NCI-H748 (cell line): ENCODE results near the gene TMEM245.

Experiments used
- DNase-seq: peaks from one replicate; lab custom pipeline; 2025; ENCODE audit not compliant: unreplicated experiment; lab: John Stamatoyannopoulos, UW

The TMEM245 gene

DNA sequence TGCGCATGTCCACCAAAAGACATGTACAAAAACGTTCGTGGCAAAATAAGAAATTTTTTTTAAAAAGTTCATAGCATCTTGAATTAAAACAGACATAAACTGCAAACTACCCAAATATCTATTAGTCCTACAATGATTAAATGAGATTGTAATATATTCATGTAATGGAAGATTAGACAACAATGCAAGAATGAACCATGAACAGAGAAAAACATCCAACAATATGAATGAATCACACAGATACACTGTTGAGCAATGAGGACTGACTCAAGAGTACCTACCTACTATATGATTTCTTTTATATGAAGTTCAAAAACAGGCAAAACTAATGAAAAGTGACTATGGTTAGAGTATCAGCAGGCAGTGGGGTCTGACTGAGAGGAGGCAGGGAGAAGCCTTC is 88.5 kb downstream of the TMEM245 start:
- DNase-seq = no peak

DNA sequence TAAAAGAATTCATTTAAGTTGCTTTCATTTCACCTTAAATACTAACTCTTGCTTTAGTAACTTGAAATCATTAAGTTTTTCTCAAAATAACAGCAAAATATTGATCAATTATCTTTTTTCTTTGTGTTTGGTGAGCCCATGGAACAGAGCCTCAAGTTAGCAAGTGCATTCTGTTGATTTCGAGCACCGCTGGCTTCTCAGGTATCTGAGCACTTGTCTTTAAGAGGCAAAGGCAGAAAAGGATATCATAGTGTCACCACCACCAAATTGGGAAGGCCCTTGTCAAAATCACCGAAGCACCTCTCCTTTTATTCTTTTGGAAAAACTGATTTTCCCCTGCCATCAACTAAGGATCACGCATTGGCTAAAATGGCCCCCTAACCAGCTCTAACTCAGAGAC is 89.3 kb downstream of the TMEM245 start:
- DNase-seq = no peak

DNA sequence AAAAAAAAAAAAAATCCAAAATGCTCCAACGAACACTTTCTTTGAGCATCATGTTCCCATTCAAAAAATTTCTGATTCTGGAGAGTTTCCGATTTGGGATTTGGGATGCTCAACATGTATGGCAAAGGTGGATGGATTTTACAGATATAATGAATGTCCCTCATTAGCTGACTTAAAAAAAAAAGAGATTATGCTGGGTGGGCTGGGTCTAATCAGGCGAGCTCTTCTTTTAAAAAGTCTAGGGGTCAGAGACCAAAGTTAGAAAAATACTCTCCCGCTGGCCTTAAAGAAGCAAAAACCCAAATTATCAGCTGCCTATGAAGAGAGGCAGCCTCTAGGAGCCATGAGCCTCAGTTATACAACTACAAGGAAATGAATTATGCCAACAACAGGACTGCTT is 91.3 kb downstream of the TMEM245 start:
- DNase-seq = no peak

DNA sequence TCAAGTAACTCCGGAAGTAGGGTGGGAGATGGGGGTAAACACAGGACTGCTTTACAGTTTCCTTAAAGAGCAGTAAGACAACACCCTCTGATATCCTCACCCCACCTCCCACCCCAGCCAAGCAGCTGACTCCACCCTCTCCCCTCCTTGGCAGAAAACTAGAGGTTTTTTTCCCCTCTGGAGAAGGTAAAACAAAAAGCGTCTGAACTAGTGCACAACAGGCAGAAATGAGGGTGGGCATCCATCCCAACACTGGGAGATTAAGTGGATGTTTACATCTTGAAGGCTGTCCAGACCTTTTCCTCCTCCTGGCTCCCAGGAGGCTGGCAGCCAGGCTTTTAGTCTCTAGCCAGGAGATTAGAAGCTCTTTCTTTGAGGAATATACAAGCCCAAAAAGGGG is 92.6 kb downstream of the TMEM245 start:
- no peak for DNase-seq

DNA sequence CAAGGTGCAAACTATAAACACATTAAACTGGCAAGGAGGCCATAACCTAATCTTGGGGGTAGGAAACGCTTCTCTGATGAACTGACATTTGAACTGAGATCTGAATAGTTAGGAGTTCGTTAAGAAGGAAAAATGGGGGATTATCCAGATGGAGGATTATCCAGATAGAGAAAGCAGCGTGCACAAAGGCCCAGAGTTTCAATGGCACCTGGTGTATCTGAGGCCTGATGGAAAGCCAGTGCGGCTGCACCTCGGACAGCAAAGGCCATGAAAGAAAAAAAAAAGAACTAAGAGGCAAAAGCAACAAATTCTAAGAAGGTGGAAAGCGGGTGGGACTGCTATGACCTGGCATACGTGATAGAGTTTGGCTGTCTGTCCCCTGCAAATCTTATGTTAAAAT is 93.4 kb downstream of the TMEM245 start:
- no peak for DNase-seq

DNA sequence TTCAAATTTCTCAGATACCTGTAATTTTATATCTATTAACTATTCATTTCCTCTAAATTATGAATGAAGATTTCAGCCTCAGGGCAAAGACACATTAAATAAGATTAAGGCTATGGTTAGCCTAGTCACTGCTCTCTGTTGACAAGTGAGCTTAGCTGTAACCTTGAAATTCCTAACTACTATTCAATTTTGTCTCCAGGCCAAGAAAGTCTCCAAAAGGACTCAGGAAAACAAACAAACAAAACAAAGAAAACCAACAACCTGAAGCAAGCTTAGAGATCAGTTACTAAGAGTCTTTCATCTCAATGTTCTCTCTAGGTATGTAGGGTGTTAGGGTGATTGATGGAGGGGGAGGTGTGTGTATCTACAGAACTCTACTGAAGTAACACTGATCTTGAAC is 96.9 kb downstream of the TMEM245 start:
- DNase-seq = no peak

DNA sequence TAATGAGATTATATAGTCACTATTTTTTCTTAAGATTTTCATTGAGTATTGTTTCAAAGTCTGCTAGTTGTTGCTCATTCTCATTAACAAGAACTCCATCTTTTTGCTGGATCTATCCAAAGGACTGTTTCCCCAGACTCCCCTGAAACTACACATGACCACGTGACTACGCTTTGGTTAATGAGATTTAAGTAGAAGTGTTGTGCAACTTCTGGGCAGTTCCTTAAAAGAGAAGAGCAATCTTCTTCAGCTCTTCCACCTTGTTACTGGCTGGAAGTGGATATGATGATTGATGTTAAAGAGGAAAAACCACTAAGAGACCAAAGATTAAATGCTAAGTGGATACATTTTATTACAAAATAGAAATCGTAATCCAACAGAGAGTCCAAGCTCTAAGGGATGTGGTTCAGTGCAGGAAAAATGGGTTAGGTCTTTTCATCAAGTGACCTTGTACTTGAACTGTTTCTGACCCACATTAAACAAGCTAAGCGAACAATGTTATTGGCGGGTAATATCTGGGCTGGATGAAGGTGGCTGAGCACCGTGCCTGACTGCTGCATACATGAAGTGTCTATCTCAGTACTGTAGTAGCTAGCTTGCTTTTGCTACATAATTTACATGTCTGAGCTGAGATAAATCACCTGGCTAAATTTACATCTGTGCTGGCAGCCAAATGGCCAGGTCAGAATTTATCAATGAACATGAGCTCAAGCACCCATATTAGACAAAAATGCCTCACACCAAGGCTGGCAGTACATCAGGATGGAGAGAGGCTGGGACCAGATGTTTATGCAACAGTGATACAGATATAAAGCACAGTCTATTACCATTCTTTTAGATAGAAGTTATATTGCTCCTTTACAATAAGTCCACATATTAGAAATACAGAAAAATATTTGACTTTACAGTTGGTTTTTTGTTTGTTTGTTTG is 98.9 kb downstream of the TMEM245 start:
- no peak for DNase-seq

DNA sequence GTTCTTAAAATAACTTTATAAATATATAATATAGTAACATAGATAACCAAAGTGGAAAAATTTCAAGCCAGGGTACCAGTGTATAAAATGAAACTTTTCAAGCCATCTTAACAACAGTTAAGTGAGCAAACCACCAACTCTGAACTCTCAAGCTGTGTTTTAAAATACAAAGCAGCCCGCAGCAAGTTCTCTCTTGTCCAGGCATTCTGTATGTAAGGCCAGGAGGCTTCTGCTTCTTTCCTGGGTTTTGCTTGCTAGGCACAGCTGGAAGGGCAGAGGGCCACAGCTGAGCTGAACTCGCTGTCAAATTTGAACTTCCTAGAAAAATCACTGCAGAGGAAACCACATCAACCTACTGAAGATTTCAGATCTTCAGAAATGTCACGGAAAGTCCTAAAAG is 99.6 kb downstream of the TMEM245 start:
- DNase-seq = no peak

DNA sequence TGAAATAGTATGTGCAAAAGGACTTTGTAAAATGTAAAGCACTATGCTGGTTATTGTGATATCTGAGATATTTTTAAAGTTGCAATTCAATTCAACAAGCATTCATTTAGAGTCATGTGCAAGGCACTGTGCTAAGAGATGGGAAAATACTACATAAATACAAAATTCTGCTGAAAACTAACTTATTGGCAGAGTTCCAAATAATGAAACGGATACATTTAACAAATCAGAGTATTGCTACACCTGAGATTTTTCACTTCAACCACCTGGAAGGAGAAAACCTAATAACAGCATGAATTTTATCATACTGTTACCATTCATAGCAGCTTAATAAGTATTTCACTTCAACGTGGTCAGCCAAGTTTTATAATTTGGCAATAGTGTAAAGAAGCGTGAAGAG is 100.3 kb downstream of the TMEM245 start:
- no peak for DNase-seq

DNA sequence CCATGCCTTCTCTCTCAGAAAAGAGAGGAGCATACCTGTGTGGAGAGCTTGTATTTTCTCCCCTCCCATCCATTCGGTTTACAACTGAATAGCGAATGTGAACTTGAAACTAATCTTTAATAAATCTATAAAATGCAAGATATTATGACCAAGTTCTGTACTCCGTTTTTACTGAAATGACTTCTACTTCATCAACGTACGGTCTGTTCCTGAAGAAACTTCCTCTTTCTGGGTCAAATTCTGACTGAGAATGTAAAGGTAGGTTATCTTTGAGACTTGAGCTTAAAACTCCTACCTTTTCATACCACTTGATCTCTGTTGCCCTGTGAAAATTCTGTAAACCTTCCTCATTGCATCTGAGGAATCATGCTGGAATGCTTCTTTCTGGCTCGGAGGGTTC is 102.3 kb downstream of the TMEM245 start:
- DNase-seq = no peak

DNA sequence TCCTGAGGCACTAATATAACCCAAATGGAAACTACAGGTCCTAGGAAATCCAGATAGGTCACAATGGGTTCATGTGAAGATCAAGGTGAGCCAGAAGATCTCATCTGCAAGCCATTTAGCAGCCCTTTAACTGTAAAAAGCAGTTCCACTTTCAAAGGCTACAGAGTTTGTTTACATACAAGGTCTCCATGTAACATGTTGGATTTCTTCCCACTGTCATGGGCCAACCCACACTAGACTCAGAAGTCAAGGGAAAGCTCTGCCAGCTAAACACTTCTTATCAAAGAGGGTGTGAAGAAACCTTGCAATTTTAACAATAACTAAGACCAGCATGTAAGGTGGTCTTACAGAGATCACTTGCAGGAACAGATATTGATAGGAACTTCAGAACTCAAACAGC is 102.7 kb downstream of the TMEM245 start:
- no peak for DNase-seq

DNA sequence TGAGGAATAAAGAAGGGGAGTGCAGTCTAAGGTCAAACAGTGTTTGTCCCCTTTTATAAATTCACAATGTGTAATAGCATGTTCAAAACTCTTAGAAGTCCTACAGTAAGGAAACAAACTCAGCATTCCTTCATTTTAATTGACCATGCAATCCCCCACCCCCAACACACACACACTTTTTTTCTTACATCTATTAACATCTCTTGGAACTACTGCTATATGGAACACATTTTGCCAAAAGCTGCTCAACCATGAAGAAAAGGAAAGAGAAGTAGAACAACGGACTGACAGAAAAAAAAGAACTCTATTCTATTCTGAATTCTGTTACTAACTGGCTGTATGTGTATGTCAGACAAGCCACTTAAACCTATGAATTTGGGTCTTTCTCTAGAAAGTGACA is 103.6 kb downstream of the TMEM245 start:
- no peak for DNase-seq

DNA sequence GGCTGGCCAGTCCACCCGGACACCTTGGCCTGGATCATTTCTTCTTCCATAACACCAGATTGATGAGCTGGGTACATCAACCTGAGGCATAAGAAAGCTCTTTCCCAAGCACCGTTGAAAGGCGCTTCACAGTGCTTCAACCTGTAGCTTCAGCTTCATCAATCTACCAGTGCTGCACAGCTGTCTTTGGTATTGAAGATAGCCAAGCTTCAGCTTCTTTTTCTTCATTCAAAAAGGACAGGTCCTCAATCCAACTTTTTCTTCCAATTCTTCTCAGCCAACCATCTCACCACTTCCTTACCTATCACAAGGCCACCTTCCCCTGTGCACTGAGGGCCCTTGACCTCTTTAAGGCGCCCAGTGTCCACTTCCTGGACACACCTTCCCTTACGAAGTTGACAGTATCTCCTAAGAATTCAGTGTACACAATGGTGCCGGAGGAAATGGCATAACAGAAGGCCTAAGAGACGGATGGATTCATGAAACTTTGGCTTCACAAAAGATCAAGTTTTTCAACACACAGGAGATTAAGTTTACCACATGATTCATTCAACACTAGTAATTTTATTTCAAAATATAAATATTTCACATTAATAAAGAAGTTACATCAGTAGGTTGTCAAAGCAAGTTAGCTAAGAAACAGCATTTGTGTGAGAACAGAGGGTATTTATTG is 105.0 kb downstream of the TMEM245 start:
- DNase-seq = no peak

DNA sequence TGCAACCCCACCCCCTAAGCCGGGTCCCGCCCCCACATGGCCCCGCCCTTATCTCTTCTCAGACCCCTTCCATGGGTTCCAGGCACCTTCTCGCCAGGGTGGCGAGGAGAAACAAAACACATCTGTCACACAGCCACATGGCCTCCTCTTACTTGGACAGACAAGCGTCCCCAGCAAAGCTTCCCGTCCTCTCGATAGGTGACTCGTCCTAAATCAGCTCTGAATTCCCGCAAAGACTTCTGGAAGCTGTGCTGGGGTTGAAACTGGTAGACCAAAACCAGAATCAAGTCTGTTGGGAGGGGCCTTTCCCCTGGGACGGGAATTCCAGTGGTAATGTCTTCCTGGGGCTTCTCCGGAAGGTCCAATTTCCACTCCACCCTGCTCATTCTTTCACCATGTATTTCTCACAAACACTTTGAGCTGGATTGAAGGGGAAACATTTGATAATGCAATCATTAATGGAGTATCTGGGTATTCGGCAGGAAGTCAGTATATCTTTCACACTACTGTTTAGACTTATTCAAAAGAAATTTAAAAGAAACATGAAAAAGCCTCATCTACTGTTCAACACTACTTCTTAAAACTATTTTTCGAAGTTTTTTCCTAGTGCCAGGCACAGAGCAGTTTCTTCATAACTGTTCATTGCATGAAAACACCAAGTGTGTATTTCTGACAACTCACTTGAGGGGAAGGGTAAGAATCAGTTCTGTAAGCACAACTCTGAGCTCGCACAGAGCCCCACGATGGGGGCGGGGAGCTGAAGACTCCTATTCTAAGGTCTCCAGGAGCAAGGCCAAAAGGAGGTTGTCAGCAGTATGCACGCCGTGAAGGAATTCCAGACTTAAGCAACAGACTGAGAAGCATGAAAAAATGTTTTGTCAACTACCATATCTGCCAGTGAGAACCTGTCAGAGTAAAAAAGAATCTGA is 105.8 kb downstream of the TMEM245 start:
- no peak for DNase-seq

DNA sequence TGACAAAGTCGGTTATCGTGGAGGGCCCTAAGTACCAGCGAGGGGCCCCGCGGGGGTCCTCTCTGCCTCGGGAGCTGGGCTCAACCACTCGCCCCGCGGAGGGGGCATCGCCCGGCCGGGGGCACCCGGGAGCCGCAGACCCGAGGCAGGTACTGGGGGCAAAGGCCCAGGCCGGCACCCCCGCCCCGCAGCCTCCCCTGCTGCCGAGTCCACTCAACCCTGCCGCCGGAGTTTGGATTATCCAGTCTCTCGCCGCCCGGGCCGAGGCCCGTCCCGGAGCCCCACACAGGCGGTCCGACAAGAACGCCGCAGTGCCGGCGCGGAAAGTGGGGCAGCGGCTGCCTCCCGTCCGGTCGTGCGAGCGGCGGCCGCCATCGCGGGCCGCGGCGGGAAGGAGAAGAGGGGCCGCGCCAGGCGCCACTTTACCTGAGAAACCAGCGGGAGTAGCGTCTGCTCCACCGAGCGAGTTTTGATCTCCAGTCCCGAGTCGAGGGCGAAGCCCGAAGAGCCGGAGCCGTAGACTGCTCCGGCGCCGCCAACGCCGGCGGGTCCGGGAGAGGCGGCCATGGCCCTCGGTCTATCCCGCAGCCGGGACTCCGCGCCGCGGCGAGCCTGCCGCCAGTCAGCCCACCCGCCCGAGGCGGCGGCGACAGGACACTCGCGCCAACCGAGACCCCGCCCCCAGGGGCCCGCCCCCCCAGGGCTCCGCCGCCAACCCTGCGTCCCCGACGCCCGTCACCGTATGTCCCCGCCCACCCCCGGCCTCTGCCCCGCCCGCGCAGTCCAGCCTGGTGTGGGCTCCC is 106.7 kb downstream of the TMEM245 start, which contains the start of gene CTNNAL1:
Gene CTNNAL1, minus strand, starts transcription at position 624 of the 803 bp plus-strand sequence. Its CDS starts 57 bp downstream, at position 567.
- peak; percentile 92 for DNase-seq

DNA sequence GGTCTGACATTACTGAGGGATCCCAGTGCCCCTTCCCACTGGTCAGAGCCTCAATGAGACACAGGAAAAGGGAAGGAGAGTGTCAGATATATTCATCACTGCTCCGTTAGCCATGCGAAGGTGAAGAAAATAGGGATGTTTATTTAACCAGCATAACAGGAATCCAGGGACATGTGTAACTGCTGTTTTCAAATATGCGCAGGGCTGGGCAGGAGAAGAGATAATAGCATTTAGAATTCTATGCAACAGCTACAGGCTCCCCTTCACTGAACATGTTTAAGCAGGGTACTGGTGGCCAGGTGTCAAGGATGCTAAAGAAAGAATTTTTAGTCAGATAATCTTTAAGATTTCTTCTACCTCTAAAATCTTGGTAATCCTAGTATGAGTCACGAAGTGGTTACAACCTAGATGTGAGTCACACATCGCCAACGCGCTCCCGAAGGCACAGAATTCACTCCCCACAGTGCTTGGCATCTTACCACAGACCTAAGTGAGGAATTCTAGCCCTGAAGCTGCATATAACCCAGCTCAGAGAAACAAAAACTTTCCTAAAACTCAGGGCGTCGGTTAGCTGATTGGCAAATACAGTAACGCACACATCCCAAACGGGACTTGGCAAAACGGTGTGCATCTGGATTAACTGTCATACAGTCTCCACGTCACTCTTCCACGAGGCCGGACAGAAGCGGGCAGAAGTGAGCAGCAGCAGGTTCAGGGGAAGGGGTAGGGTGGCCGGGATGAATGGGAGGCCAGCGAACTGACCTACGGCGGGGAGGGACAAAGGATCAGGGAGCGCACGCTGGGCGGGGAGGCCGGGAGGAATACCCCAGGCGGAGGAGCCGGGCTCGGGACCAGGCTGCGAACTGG is 107.5 kb downstream of the TMEM245 start:
- peak; percentile 61 for DNase-seq

DNA sequence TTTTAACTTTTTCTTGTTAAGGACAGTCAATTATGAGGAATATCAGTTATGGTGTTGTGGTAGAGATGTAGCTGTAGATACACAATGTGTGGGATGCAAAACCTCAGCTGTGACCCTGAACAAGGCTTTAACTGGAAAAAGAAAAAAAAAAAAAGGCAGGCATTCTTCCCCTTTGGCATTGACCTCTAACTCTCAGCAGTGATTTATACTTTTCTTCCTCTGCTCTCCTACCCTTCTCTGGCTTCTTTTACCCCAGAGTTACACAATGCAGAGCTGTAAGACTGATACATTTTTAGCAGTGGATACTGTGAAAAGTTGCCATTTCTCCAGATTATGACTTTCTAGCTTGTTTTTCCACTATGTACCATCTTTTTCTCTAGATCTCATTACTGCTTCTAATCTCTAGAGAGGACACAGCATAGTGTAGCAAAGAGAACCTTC is 108.5 kb downstream of the TMEM245 start:
- no peak for DNase-seq

DNA sequence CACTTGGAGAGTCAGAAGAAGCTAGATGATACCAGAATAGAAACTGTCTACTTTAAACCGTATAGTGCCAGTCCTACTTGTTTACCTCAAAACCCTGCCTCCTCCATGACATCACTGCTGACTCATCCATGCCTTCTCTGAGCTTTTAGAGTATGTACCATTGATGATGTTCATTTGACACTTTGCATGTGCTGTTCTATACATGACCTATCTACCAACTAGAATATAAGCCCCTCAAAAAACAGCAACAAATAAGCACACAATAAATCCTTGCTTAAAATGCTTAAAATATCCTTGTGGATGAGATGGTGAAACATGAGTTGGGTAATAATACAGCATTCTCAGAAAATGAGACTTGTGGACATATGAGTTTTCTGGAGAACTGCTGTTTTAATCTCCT is 109.0 kb downstream of the TMEM245 start:
- peak; percentile 26 for DNase-seq

DNA sequence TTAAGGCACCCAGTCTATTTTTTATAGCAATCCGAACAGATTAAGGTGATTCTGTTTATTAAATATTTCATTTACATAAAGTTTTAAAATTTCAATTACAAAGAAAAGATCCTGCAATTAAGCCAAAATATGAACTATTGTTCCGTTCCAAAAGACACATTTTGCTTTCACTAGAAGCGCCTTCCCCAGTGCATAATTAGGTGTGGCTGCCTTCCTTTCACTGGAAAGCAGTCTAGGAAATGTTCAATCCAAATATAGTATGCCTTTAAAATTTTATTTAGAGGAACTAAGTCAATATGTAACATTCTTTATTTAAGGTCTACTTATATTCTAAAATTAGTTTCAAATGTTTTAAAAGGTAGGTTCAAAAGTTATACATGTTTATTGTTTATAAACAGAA is 114.1 kb downstream of the TMEM245 start:
- DNase-seq = no peak
